Liver (tissue), 9 donors: ENCODE measurements around the gene RETREG1. TPM values are rescaled to one million over a fixed set of nuclear protein-coding genes. Genes with fewer than 3 reads are reported as not detected.

Source experiments
- DNase-seq: peaks from one replicate; pipeline ENCODE4 v3.0.0-alpha.2; 2017; ENCODE audit warnings: low spot score
- H3K27ac ChIP-seq, 2 donors: one replicate each; pipeline ENCODE4 v1.7.0; 2013; ENCODE audit warnings: inconsistent platforms in 2 of 2, low read length in 2 of 2, control low read depth in 1 of 2, low read depth in 1 of 2, mild to moderate bottlenecking in 1 of 2
- H3K27me3 ChIP-seq, 4 donors: one replicate each; pipeline versions ENCODE4 v1.6.1 to v1.7.0; 2013; ENCODE audit warnings: low read length in 3 of 4, inconsistent platforms in 1 of 4, mild to moderate bottlenecking in 1 of 4, moderate library complexity in 1 of 4; ENCODE audit not compliant: control insufficient read depth in 4 of 4, insufficient read depth in 4 of 4
- H3K36me3 ChIP-seq, 4 donors: one replicate each; pipeline versions ENCODE4 v1.6.1 to v1.7.0; 2013; ENCODE audit warnings: low read length in 3 of 4, mild to moderate bottlenecking in 3 of 4, low read depth in 1 of 4, moderate library complexity in 1 of 4; ENCODE audit not compliant: control insufficient read depth in 4 of 4, insufficient read depth in 3 of 4
- H3K4me1 ChIP-seq, 4 donors: one replicate each; pipeline versions ENCODE4 v1.6.1 to v1.7.0; 2013; ENCODE audit warnings: low read length in 3 of 4, mild to moderate bottlenecking in 3 of 4, moderate library complexity in 1 of 4; ENCODE audit not compliant: control insufficient read depth in 4 of 4, insufficient read depth in 4 of 4
- H3K4me3 ChIP-seq, 3 donors: one replicate each; pipeline versions ENCODE4 v1.6.1 to v1.7.0; 2013; ENCODE audit warnings: low read length in 3 of 3, control low read depth in 1 of 3, low read depth in 1 of 3, mild to moderate bottlenecking in 1 of 3
- H3K9ac ChIP-seq, 2 donors: one replicate each; pipeline ENCODE4 v1.7.0; 2013; ENCODE audit warnings: low read length in 2 of 2, mild to moderate bottlenecking in 2 of 2, moderate library complexity in 2 of 2, control low read depth in 1 of 2, low read depth in 1 of 2
- H3K9me3 ChIP-seq, 4 donors: one replicate each; pipeline versions ENCODE4 v1.6.1 to v1.7.0; 2013; ENCODE audit warnings: low read length in 3 of 4; ENCODE audit not compliant: control insufficient read depth in 4 of 4
- EGR1 ChIP-seq, 2 donors: IDR thresholded peaks; 2 replicates each; pipeline ENCODE4 v1.6.1; 2016 to 2018; ENCODE audit warnings: antibody characterized with exemption in 2 of 2, low read depth in 2 of 2
- FOXA1 ChIP-seq: IDR thresholded peaks from 2 replicates; pipeline ENCODE4 v1.6.1; 2016; ENCODE audit warnings: antibody characterized with exemption
- FOXA2 ChIP-seq: IDR thresholded peaks from 2 replicates; pipeline ENCODE4 v1.6.1; 2016; ENCODE audit warnings: antibody characterized with exemption
- GABPA ChIP-seq, 2 donors: IDR thresholded peaks in 1 of 2; conservative IDR thresholded peaks in 1 of 2; 2 replicates each; pipeline ENCODE4 v1.6.1; 2016; ENCODE audit warnings: antibody characterized with exemption in 2 of 2, mild to moderate bottlenecking in 1 of 2, moderate library complexity in 1 of 2
- HNF4A ChIP-seq, 2 donors: conservative IDR thresholded peaks; 2 replicates each; pipeline ENCODE4 v1.6.1; 2016; ENCODE audit warnings: antibody characterized with exemption in 2 of 2, mild to moderate bottlenecking in 2 of 2
- HNF4G ChIP-seq: IDR thresholded peaks from 2 replicates; pipeline ENCODE4 v1.6.1; 2016; ENCODE audit warnings: antibody characterized with exemption
- JUND ChIP-seq, 2 donors: IDR thresholded peaks; 2 replicates each; pipeline ENCODE4 v1.6.1; 2016; ENCODE audit warnings: antibody characterized with exemption in 2 of 2
- NR2F2 ChIP-seq: IDR thresholded peaks from 2 replicates; pipeline ENCODE4 v1.6.1; 2016; ENCODE audit warnings: antibody characterized with exemption
- RAD21 ChIP-seq, 2 donors: IDR thresholded peaks; 2 replicates each; pipeline ENCODE4 v1.6.1; 2016; ENCODE audit warnings: antibody characterized with exemption in 2 of 2, mild to moderate bottlenecking in 2 of 2
- RXRA ChIP-seq, 2 donors: IDR thresholded peaks; 2 replicates each; pipeline ENCODE4 v1.6.1; 2017 to 2018; ENCODE audit warnings: antibody characterized with exemption in 2 of 2, mild to moderate bottlenecking in 1 of 2
- SP1 ChIP-seq: IDR thresholded peaks from 2 replicates; pipeline ENCODE4 v1.6.1; 2018; ENCODE audit warnings: antibody characterized with exemption, mild to moderate bottlenecking
- TAF1 ChIP-seq: conservative IDR thresholded peaks from 2 replicates; pipeline ENCODE4 v1.6.1; 2016; ENCODE audit warnings: antibody characterized with exemption, mild to moderate bottlenecking
- YY1 ChIP-seq: IDR thresholded peaks from 2 replicates; pipeline ENCODE4 v1.6.1; 2016; ENCODE audit warnings: antibody characterized with exemption, mild to moderate bottlenecking
- WGBS: extraction: QIAGEN DNeasy Blood & Tissue Kit; methylation state at CpG from one replicate; pipeline ENCODE4 v1.1.7; 2013; 5-methylcytosine and 5-hydroxymethylcytosine counted together
- polyA plus RNA-seq, 2 donors: library from polyadenylated mRNA; stranded (reverse) in 1 of 2; unstranded in 1 of 2; fragments of 200-250 nt in 1 of 2; fragments of >200 nt in 1 of 2; fragmentation: Nextera tagmentation in 1 of 2; extraction: Ambion mirVana in 1 of 2; gene quantifications; one replicate each; pipeline versions ENCODE4 v1.2.1 to v1.2.3, GENCODE V29; 2013 to 2015
- total RNA-seq, 2 donors: library from RNA; depleted of rRNA; stranded (reverse); fragments of >200 nt; gene quantifications; one replicate each; pipeline ENCODE4 v1.2.3, GENCODE V29; 2014
- TF ChIP-seq, protein P1 (sequence below): fragments of 150-350 bp; IDR thresholded peaks from 2 replicates; pipeline ENCODE4 v1.5.1; 2017; ENCODE audit warnings: improper control_type of control experiment, low read depth, low read length; ENCODE audit not compliant: missing input control
- TF ChIP-seq, protein P2 (sequence below): IDR thresholded peaks from 2 replicates; pipeline ENCODE4 v1.6.1; 2016; ENCODE audit warnings: antibody characterized with exemption
- TF ChIP-seq, protein P3 (sequence below): IDR thresholded peaks from 2 replicates; pipeline ENCODE4 v1.6.1; 2016; ENCODE audit warnings: antibody characterized with exemption
- TF ChIP-seq, protein P4 (sequence below): IDR thresholded peaks from 2 replicates; pipeline ENCODE4 v1.6.1; 2016; ENCODE audit warnings: antibody characterized with exemption
- donor health status: healthy.
- donor health status: healthy.
- donor health status: healthy.
- donor health status: healthy.
- donor health status: healthy.

Gene RETREG1
- total and polyA plus RNA-seq, 4 donors: 0.70 to 28.1 (median 4.2) TPM

DNA sequence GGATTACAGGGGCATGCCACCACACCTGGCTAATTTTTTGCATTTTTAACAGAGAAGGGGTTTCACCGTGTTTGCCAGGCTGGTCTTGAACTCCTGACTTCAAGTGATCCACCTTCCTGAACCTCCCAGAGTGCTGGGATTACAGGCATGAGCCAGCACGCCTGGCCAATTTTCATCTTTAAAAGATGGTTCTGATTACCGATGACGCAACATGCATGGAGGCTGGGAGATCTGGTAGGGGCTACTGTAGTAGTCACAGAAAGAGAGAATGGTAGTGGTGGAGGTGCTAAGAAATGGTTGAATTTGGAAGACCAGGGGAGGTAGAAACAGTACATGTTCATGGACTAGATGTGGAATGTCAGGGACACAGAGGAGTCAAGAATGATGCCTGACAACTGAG is 22.4 kb upstream of the RETREG1 start (continued):
- TF ChIP-seq, protein P1, sequence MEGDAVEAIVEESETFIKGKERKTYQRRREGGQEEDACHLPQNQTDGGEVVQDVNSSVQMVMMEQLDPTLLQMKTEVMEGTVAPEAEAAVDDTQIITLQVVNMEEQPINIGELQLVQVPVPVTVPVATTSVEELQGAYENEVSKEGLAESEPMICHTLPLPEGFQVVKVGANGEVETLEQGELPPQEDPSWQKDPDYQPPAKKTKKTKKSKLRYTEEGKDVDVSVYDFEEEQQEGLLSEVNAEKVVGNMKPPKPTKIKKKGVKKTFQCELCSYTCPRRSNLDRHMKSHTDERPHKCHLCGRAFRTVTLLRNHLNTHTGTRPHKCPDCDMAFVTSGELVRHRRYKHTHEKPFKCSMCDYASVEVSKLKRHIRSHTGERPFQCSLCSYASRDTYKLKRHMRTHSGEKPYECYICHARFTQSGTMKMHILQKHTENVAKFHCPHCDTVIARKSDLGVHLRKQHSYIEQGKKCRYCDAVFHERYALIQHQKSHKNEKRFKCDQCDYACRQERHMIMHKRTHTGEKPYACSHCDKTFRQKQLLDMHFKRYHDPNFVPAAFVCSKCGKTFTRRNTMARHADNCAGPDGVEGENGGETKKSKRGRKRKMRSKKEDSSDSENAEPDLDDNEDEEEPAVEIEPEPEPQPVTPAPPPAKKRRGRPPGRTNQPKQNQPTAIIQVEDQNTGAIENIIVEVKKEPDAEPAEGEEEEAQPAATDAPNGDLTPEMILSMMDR: no peak
- TF ChIP-seq, protein P2, sequence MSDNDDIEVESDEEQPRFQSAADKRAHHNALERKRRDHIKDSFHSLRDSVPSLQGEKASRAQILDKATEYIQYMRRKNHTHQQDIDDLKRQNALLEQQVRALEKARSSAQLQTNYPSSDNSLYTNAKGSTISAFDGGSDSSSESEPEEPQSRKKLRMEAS: no peak
- no peak for TF ChIP-seq FOXA1
- no peak for TF ChIP-seq NR2F2
- no peak for TF ChIP-seq FOXA2
- no peak for TF ChIP-seq RAD21 (IDR thresholded peaks at IDR 0.05)
- TF ChIP-seq, protein P3, sequence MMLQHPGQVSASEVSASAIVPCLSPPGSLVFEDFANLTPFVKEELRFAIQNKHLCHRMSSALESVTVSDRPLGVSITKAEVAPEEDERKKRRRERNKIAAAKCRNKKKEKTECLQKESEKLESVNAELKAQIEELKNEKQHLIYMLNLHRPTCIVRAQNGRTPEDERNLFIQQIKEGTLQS: no peak

DNA sequence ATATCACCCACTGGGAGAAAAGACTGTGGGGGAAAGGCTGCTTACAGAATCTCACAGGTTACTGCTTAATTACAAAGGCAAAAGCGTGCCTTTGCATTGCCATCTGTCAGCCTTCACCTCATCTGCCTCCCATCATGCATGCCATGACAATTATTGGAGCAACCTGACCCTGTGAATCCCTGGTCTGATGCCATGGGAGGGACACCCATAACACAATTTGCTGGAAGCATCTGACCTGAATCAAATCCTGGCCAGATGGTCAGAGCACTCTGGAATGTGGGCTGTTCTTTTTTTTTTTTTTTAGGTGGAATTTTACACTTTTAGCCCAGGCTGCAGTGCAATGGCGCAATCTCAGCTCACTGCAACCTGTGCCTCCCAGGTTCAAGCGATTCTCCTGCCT is 11.6 kb upstream of the RETREG1 start:
- TF ChIP-seq, protein P2: no peak
- no peak for TF ChIP-seq NR2F2
- no peak for TF ChIP-seq FOXA1
- TF ChIP-seq JUND (IDR thresholded peaks at IDR 0.05): no peak
- TF ChIP-seq HNF4A (conservative IDR thresholded peaks at IDR 0.05): no peak
- no peak for TF ChIP-seq HNF4G
- no peak for TF ChIP-seq EGR1 (IDR thresholded peaks at IDR 0.05; ENCODE audit: low read depth in 2 of 2)
- no peaks in the 10 kb centered on the region for H3K36me3 ChIP-seq
- no peak overlapping the region for H3K4me3 ChIP-seq
- no peak overlapping the region for H3K27ac ChIP-seq
- H3K9me3 ChIP-seq: no peaks in the 10 kb centered on the region
- H3K4me1 ChIP-seq: no peaks in the 10 kb centered on the region
- H3K9ac ChIP-seq: no peak overlapping the region
- DNase-seq: no peak
- 90% methylated on average over 3 of the region's 3 CpGs for WGBS
- no peaks in the 10 kb centered on the region for H3K27me3 ChIP-seq

DNA sequence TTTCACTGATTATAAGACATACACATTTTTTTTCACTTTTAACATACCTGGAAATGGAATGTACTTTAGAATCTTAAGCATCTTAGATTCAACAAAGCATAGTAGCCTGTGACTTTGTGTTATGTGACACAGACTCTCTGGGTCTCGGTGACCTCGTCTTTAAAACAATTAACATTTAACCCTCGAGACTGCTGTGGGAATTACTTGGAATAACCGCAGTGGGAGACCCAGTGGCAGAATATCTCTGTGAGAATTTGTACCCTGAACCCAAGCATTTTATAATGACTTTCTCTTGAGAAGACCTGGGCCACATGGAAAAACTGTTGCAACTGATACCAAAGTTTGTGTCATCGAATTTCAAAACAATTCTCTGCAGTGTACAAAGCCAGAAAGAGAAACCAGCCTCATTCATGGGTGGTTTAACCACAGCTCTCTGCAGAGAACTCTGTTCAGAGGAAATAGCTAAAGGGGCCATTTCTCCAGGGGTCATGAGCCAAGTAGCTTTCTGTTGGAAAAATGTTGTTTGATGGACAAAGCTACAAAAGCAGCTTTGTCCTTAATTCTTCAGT is 10.0 kb upstream of the RETREG1 start:
- no peak overlapping the region for H3K4me3 ChIP-seq
- H3K9me3 ChIP-seq: no peaks in the 10 kb centered on the region
- DNase-seq: no peak
- 59% methylated on average over 5 of the region's 5 CpGs for WGBS
- no peak overlapping the region for H3K9ac ChIP-seq
- no peaks in the 10 kb centered on the region for H3K4me1 ChIP-seq
- H3K27me3 ChIP-seq: no peaks in the 10 kb centered on the region
- no peak overlapping the region for H3K27ac ChIP-seq
- H3K36me3 ChIP-seq: no peaks in the 10 kb centered on the region
- TF ChIP-seq EGR1 (IDR thresholded peaks at IDR 0.05; ENCODE audit: low read depth in 2 of 2): peak in 1 of 2 donors; percentile 78
- TF ChIP-seq YY1: peak; percentile 64
- TF ChIP-seq, protein P2: peak; percentile 60
- TF ChIP-seq JUND (IDR thresholded peaks at IDR 0.05): peak in 1 of 2 donors; percentile 69
- TF ChIP-seq TAF1: no peak
- TF ChIP-seq FOXA1: no peak
- peak; percentile 15 to 69 for TF ChIP-seq RXRA (IDR thresholded peaks at IDR 0.05)
- TF ChIP-seq GABPA (IDR thresholded peaks at IDR 0.05 in 1 of 2, conservative IDR thresholded peaks at IDR 0.05 in 1 of 2): no peak
- TF ChIP-seq SP1: peak; percentile 47
- no peak for TF ChIP-seq NR2F2
- TF ChIP-seq HNF4G: peak; percentile 15
- TF ChIP-seq, protein P1: no peak
- peak; percentile 71 to 84 for TF ChIP-seq HNF4A (conservative IDR thresholded peaks at IDR 0.05)
- TF ChIP-seq, protein P4, sequence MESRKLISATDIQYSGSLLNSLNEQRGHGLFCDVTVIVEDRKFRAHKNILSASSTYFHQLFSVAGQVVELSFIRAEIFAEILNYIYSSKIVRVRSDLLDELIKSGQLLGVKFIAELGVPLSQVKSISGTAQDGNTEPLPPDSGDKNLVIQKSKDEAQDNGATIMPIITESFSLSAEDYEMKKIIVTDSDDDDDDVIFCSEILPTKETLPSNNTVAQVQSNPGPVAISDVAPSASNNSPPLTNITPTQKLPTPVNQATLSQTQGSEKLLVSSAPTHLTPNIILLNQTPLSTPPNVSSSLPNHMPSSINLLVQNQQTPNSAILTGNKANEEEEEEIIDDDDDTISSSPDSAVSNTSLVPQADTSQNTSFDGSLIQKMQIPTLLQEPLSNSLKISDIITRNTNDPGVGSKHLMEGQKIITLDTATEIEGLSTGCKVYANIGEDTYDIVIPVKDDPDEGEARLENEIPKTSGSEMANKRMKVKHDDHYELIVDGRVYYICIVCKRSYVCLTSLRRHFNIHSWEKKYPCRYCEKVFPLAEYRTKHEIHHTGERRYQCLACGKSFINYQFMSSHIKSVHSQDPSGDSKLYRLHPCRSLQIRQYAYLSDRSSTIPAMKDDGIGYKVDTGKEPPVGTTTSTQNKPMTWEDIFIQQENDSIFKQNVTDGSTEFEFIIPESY: peak; percentile 46
- TF ChIP-seq, protein P3: no peak
- peak in 1 of 2 donors; percentile 17 for TF ChIP-seq RAD21 (IDR thresholded peaks at IDR 0.05)
